GM12875 (cell line): ENCODE measurements around the gene DNAJC15.
A peak's percentile ranks its signal among the peaks of the same experiment; 100 is the strongest.

Source experiments
- H3K4me3 ChIP-seq: one replicate; pipeline ENCODE4 v1.5.1; 2011; ENCODE audit warnings: low read depth, low read length, control low read depth
- TF ChIP-seq, protein P1 (sequence below): IDR thresholded peaks from 2 replicates; pipeline ENCODE4 v1.5.1; 2011; ENCODE audit warnings: low read depth, mild to moderate bottlenecking, control low read depth, inconsistent platforms, low read length, moderate library complexity, borderline replicate concordance; ENCODE audit not compliant: insufficient read depth

Gene DNAJC15

DNA sequence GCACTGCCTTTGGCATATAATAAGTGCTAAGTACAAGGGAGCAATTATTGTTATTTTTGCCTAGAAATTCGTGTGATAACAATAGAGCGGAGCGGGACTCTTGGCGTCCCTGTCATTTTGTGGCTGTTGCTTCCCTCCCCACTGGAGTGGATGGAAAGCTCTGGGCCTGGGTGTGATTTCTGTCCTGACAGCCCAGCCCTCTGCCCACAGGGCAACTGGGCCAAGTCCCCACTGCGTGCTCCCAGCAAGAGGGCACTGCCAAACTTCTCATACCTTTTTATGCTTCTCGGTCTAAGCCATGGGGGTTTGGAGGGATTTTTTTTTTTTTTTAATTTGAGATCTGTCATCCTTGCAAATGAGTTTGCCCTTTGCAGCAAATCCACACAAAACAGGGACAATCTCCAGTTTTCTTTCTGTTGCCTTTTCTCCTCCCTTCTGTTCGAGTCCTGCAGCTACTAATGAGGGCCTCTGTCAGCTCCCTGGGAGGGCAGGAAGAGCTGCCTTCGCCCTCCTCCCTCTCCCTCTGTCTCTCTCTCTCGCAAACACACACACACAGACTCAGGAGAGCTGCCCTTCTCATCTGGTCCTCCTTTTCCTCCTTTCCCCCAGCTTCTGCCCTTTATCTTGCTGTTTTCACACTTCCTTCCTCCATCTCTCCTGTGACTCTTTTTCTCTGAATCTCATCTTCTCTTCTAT, 103.9 kb downstream of the DNAJC15 start:
- TF ChIP-seq, protein P1, sequence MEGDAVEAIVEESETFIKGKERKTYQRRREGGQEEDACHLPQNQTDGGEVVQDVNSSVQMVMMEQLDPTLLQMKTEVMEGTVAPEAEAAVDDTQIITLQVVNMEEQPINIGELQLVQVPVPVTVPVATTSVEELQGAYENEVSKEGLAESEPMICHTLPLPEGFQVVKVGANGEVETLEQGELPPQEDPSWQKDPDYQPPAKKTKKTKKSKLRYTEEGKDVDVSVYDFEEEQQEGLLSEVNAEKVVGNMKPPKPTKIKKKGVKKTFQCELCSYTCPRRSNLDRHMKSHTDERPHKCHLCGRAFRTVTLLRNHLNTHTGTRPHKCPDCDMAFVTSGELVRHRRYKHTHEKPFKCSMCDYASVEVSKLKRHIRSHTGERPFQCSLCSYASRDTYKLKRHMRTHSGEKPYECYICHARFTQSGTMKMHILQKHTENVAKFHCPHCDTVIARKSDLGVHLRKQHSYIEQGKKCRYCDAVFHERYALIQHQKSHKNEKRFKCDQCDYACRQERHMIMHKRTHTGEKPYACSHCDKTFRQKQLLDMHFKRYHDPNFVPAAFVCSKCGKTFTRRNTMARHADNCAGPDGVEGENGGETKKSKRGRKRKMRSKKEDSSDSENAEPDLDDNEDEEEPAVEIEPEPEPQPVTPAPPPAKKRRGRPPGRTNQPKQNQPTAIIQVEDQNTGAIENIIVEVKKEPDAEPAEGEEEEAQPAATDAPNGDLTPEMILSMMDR = no peak
- no peak overlapping the region for H3K4me3 ChIP-seq

DNA sequence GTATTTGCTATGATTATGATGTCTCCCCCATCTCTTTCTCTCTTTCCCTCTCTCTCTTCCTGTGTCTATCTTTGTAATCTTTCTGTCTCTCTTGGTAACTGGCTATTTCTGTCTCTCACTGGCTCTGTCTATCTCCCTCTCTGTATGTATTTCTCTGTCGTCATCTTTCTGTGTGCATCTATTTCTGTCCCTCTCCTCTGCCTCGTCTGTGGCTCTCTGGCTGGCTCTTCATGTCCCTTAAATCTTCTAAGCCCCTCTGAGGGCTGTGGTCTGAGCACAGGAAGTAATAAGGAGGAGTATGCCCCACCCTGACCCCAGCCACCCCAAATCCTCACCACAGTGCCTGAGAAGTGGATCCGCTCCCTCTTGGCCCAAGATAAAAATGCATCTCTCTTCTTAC, 104.4 kb downstream of the DNAJC15 start:
- TF ChIP-seq, protein P1 = no peak
- no peak overlapping the region for H3K4me3 ChIP-seq

DNA sequence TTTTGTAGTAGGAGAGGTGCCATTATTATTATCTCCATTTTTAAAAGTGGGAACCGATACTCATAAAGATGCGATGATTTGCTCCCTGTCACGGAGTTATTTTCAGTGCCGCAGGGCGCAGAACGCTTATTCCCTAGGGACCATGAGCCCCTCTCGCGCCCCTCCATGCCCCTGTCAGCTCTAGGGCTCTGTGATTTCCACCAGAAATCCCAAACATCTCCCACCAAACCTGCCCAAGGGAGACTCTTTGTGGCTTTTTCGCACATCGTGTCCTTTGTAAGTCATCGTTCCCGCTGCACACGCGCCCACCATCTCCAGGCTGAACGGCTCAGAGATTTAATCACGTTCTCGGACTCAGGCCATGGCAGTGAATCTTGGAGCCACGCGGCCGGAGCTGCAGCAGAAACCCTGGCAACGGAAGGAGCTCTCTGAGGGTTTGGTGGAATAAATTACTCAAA, 105.1 kb downstream of the DNAJC15 start:
- TF ChIP-seq, protein P1 = no peak
- peak overlapping the region; percentile 43 for H3K4me3 ChIP-seq

DNA sequence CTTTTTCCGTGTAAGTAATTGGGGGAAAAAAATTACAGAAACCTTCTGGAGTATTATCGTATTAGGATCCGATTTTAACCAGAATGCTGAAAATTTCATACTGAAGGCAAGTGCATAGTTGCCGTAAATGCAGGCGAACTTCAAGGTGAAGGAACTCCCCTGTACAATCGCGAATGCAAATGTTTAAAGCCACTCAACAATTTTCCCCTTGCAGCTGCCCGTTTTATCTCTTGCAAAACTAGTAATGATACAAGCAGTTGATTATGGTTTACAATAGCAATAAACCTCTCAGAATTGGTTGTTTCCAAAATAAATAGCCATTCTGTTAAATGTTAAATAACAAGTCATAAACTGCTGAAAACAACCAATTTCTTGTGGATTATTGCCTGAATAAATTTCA, 105.7 kb downstream of the DNAJC15 start:
- TF ChIP-seq, protein P1 = no peak

DNA sequence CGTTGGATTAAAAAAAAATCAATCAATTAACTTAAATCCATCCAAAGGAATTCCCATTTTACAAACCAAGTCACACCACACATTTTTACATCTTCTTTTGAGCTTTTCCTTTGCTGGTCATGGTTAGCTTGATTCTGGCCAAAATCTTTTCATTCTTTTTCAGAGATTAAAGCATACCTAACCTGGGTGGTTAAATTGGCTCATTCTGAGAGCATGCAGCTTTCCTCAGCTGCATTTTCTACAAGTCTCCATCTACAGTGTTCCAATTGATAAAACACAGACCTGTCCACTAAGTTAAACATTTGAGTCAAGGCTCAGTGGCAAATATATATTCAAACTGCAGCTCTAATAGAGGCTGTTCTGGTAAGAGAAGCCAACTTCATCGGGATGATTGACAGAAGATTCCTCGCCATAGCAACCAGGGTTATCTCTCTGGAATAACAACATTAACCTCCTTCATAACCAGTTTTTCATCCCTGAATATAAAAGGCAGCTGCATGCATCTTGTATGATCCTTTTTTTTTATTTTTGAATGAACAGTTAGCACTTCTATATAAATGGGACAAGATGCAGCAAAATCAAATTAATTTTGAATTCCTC, 106.2 kb downstream of the DNAJC15 start:
- TF ChIP-seq, protein P1 = no peak
- no peak overlapping the region for H3K4me3 ChIP-seq

More for the DNA sequence above, 105.7 kb downstream of the DNAJC15 start:
- no peak overlapping the region for H3K4me3 ChIP-seq

DNA sequence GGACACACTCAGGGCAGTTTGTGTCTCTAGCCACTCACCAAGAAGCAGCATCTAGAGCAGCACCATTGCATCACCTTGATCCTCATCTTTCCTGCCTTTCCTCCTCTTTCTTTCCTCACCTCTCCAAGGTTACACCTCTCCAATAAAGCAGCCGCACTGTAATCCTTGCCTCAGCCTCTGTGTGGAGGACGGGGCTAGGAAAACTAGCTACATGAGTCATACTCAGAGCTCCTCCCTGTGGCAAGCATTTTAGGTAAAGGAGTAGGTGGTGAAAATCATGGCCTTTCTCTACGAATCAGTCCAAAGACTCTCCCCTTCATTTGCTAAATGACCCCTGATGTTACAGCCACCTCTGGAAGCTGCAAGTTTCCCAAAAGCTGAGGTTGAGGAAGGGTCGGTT, 108.9 kb downstream of the DNAJC15 start:
- H3K4me3 ChIP-seq = no peak overlapping the region

DNA sequence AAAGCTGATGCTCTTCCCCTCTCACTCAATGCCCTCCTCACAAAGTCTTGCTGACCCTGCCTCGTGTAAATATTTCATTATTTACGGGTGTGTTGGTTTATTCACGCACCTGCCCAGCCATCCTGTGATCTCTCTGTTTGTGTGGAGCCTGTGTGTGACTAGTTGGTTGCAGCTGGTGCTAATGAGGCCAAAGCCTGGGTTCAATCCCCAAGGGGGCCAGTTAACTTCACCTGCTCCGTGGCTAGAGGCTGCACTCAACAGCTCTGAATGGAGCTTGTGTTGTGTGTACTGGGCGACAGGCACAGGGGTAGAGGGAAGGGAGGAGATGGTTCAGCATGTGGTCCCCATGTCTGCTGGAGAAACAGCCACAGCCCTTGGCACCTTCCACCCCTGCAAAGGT, 109.5 kb downstream of the DNAJC15 start:
- no peak overlapping the region for H3K4me3 ChIP-seq
- TF ChIP-seq, protein P1 = no peak

More for the DNA sequence above, 108.9 kb downstream of the DNAJC15 start:
- TF ChIP-seq, protein P1 = peak; percentile 22; the same call in 1 of the 2 replicates
